GM23338 (cell line): ENCODE results near the gene CD44.

ENCODE experiments used
- CREB1 ChIP-seq: fragments of 250-450 bp; sonication (Bioruptor Pico); IDR thresholded peaks from 2 replicates; pipeline ENCODE4 v1.5.0; 2020; ENCODE audit warnings: low read depth, mild to moderate bottlenecking, moderate library complexity
- CTCF ChIP-seq, 2 experiments: fragments of 200-600 bp in 1 of 2; sonication (generic) in 1 of 2; conservative IDR thresholded peaks; 2 replicates each; pipeline versions ENCODE4 v1.5.1 to v1.6.1; 2016 to 2017; ENCODE audit warnings: antibody characterized with exemption in 2 of 2, low read depth in 2 of 2, mild to moderate bottlenecking in 2 of 2, moderate library complexity in 1 of 2
- EZH2 ChIP-seq: fragments of 200-600 bp; sonication (generic); IDR thresholded peaks from one replicate; pipeline ENCODE4 v1.8.0; 2017; ENCODE audit warnings: antibody characterized with exemption, mild to moderate bottlenecking, low read depth; ENCODE audit not compliant: unreplicated experiment
- EZH2phosphoT487 ChIP-seq: fragments of 200-600 bp; sonication (generic); IDR thresholded peaks from one replicate; pipeline ENCODE4 v1.8.1; 2018; ENCODE audit warnings: antibody characterized with exemption; ENCODE audit not compliant: unreplicated experiment
- NANOG ChIP-seq: IDR thresholded peaks from 2 replicates; pipeline ENCODE4 v1.6.1; 2016; ENCODE audit warnings: antibody characterized with exemption, borderline replicate concordance
- POLR2AphosphoS5 ChIP-seq: IDR thresholded peaks from 2 replicates; pipeline ENCODE4 v1.6.1; 2016; ENCODE audit warnings: antibody characterized with exemption, low read depth
- REST ChIP-seq: IDR thresholded peaks from one replicate; pipeline ENCODE4 v1.6.1; 2018; ENCODE audit warnings: antibody characterized with exemption; ENCODE audit not compliant: unreplicated experiment
- STAT1 ChIP-seq: IDR thresholded peaks from one replicate; pipeline ENCODE4 v1.6.1; 2016; ENCODE audit warnings: antibody characterized with exemption; ENCODE audit not compliant: unreplicated experiment
- ZNF331 ChIP-seq: fragments of 250-450 bp; sonication (Bioruptor Pico); IDR thresholded peaks from 2 replicates; pipeline ENCODE4 v1.5.0; 2020; ENCODE audit warnings: low read depth, mild to moderate bottlenecking, moderate library complexity

- no peak for TF ChIP-seq CTCF (conservative IDR thresholded peaks at IDR 0.05; ENCODE audit: low read depth in 2 of 2)
- no peak for TF ChIP-seq EZH2
- no peak for TF ChIP-seq POLR2AphosphoS5
- no peak for TF ChIP-seq CREB1
- no peak for TF ChIP-seq REST
- no peak for TF ChIP-seq ZNF331 (CRISPR knock-in tag)
- no peak for TF ChIP-seq STAT1
- TF ChIP-seq EZH2phosphoT487, result no peak
- no peak for TF ChIP-seq NANOG
Measured at GRCh38 chr11:35103366-35104208, 35.4 kb upstream of the CD44 start.
